ENCODE results near the gene ROCK2. TPM values are rescaled to one million over a fixed set of nuclear protein-coding genes. Genes with fewer than 3 reads are reported as not detected.

Gene ROCK2
- total and polyA plus RNA-seq, 2 of the 13 experiments (the other 11 are each of a cell fraction or from before 2014, with no cell fraction given), result 38.1 to 119 TPM

DNA sequence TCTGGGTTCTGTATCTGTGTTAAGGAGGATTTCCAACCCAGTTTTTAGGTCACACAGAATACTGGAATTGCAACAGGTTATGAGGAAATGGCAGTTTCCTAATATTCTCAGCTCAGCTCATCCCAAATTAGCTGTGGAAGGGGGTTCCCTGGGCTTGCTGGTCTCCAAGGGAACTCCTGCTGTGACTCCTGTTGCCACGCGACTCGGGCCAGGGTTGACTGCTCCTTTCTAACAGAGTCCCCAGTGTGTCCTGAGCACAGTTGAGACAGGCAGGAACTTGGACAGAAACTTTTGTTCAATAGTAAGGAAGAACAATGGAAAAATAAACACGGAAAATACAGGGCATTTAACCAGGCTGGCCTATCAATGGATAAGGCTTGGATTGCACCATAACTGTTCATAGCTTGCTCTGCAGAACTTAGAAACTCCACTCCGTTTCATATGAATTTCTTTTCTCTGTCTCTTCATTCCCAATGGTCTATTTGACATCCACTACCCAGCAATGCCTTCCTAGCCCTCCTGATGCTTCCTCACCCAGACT is 3.8 kb upstream of the ROCK2 start (continued):
- TF ChIP-seq, protein P1, sequence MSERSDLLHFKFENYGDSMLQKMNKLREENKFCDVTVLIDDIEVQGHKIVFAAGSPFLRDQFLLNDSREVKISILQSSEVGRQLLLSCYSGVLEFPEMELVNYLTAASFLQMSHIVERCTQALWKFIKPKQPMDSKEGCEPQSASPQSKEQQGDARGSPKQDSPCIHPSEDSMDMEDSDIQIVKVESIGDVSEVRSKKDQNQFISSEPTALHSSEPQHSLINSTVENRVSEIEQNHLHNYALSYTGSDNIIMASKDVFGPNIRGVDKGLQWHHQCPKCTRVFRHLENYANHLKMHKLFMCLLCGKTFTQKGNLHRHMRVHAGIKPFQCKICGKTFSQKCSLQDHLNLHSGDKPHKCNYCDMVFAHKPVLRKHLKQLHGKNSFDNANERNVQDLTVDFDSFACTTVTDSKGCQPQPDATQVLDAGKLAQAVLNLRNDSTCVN (CRISPR knock-in tag; IDR thresholded peaks at IDR 0.05; ENCODE audit: borderline replicate concordance), result no peak
- no peak for TF ChIP-seq MTF2 (CRISPR knock-in tag; IDR thresholded peaks at IDR 0.05; ENCODE audit: borderline replicate concordance)
- TF ChIP-seq MAFG (CRISPR knock-in tag; IDR thresholded peaks at IDR 0.05), result no peak
- TF ChIP-seq, protein P2, sequence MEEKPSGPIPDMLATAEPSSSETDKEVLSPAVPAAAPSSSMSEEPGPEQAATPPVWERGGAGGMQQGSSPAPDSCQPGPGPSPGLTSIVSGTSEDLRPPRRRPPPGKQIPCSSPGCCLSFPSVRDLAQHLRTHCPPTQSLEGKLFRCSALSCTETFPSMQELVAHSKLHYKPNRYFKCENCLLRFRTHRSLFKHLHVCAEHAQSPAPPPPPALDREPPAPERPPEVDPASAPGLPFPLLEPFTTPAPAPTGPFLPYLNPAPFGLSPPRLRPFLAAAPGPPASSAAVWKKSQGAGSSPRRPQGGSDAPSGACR (CRISPR knock-in tag; IDR thresholded peaks at IDR 0.05), result no peak
- peak in 1 of 2 experiments; percentile 29; a peak in 1 of 4 replicates for TF ChIP-seq POLR2A (IDR thresholded peaks at IDR 0.05; ENCODE audit: insufficient read depth in 1 of 2, low read depth in 2 of 2, low read length in 2 of 2)
- TF ChIP-seq TEAD2 (CRISPR knock-in tag; IDR thresholded peaks at IDR 0.05), result no peak
- 0 out of 4 replicates have a peak, but pooled peaks of 1 of the 2 experiments have one; percentile 7 for TF ChIP-seq KLF16 (CRISPR knock-in tag; IDR thresholded peaks at IDR 0.05)
- TF ChIP-seq IKZF4 (CRISPR knock-in tag; IDR thresholded peaks at IDR 0.05; ENCODE audit: borderline replicate concordance, low read depth, not compliant biosample characterization), result no peak
- TF ChIP-seq EZH2 (conservative IDR thresholded peaks at IDR 0.05; ENCODE audit: low read depth, low read length), result no peak
- TF ChIP-seq, protein P3, sequence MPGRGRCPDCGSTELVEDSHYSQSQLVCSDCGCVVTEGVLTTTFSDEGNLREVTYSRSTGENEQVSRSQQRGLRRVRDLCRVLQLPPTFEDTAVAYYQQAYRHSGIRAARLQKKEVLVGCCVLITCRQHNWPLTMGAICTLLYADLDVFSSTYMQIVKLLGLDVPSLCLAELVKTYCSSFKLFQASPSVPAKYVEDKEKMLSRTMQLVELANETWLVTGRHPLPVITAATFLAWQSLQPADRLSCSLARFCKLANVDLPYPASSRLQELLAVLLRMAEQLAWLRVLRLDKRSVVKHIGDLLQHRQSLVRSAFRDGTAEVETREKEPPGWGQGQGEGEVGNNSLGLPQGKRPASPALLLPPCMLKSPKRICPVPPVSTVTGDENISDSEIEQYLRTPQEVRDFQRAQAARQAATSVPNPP (CRISPR knock-in tag; IDR thresholded peaks at IDR 0.05), result no peak
- no peak for TF ChIP-seq ARNT2 (CRISPR knock-in tag; IDR thresholded peaks at IDR 0.05; ENCODE audit: low read depth)
- TF ChIP-seq ZNF546 (CRISPR knock-in tag; conservative IDR thresholded peaks at IDR 0.05), result no peak
- TF ChIP-seq, protein P4, sequence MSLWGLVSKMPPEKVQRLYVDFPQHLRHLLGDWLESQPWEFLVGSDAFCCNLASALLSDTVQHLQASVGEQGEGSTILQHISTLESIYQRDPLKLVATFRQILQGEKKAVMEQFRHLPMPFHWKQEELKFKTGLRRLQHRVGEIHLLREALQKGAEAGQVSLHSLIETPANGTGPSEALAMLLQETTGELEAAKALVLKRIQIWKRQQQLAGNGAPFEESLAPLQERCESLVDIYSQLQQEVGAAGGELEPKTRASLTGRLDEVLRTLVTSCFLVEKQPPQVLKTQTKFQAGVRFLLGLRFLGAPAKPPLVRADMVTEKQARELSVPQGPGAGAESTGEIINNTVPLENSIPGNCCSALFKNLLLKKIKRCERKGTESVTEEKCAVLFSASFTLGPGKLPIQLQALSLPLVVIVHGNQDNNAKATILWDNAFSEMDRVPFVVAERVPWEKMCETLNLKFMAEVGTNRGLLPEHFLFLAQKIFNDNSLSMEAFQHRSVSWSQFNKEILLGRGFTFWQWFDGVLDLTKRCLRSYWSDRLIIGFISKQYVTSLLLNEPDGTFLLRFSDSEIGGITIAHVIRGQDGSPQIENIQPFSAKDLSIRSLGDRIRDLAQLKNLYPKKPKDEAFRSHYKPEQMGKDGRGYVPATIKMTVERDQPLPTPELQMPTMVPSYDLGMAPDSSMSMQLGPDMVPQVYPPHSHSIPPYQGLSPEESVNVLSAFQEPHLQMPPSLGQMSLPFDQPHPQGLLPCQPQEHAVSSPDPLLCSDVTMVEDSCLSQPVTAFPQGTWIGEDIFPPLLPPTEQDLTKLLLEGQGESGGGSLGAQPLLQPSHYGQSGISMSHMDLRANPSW (CRISPR knock-in tag; IDR thresholded peaks at IDR 0.05; ENCODE audit: borderline replicate concordance), result no peak
- TF ChIP-seq ARNT (IDR thresholded peaks at IDR 0.05), result no peak
- no peak for TF ChIP-seq MAZ (IDR thresholded peaks at IDR 0.05; ENCODE audit: borderline replicate concordance, low read depth, low read length)
- no peak for TF ChIP-seq MAZ (CRISPR knock-in tag; IDR thresholded peaks at IDR 0.05; ENCODE audit: low read depth)
- TF ChIP-seq FOXK1 (CRISPR knock-in tag; IDR thresholded peaks at IDR 0.05; ENCODE audit: borderline replicate concordance, low read depth), result no peak
- 0 out of 2 replicates have a peak, but pooled peaks have one; percentile 28 for TF ChIP-seq FOXJ3 (CRISPR knock-in tag; IDR thresholded peaks at IDR 0.05; ENCODE audit: borderline replicate concordance)
- TF ChIP-seq HIVEP1 (CRISPR knock-in tag; IDR thresholded peaks at IDR 0.05), result 0 out of 2 replicates have a peak, but pooled peaks have one; percentile 30
- TF ChIP-seq, protein P5, sequence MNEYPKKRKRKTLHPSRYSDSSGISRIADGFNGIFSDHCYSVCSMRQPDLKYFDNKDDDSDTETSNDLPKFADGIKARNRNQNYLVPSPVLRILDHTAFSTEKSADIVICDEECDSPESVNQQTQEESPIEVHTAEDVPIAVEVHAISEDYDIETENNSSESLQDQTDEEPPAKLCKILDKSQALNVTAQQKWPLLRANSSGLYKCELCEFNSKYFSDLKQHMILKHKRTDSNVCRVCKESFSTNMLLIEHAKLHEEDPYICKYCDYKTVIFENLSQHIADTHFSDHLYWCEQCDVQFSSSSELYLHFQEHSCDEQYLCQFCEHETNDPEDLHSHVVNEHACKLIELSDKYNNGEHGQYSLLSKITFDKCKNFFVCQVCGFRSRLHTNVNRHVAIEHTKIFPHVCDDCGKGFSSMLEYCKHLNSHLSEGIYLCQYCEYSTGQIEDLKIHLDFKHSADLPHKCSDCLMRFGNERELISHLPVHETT (CRISPR knock-in tag; conservative IDR thresholded peaks at IDR 0.05), result no peak
- TF ChIP-seq FOXA1 (IDR thresholded peaks at IDR 0.05), result no peak
- peak; percentile 71 for TF ChIP-seq FOXA1 (CRISPR knock-in tag; IDR thresholded peaks at IDR 0.05)
- TF ChIP-seq RARA (CRISPR knock-in tag; IDR thresholded peaks at IDR 0.05), result peak; percentile 24; the same call in 1 of the 2 replicates
- 0 out of 2 replicates have a peak, but pooled peaks have one; percentile 18 for TF ChIP-seq TBX2 (CRISPR knock-in tag; IDR thresholded peaks at IDR 0.05; ENCODE audit: borderline replicate concordance)

Measured in HepG2 (cell line).